Vagina (tissue), 2 donors: ENCODE measurements around the gene HSPBAP1.

Source experiments
- CTCF ChIP-seq, 3 experiments: fragments of 450-650 bp in 2 of 3; fragments of 200-600 bp in 1 of 3; sonication (generic) in 1 of 3; IDR thresholded peaks; one replicate each; pipeline ENCODE4 v1.5.1; 2017 to 2019; ENCODE audit warnings: antibody characterized with exemption in 3 of 3, mild to moderate bottlenecking in 2 of 3, moderate library complexity in 2 of 3
- POLR2A ChIP-seq, 2 donors: fragments of 450-650 bp; IDR thresholded peaks; one replicate each; pipeline ENCODE4 v1.6.1; 2017; ENCODE audit warnings: antibody characterized with exemption in 2 of 2, mild to moderate bottlenecking in 2 of 2, moderate library complexity in 2 of 2
- POLR2AphosphoS5 ChIP-seq, 2 donors: sonication (generic); formaldehyde crosslinking; IDR thresholded peaks; one replicate each; pipeline ENCODE4 v1.9.0; 2017; ENCODE audit warnings: antibody characterized with exemption in 2 of 2, mild to moderate bottlenecking in 2 of 2, low read depth in 1 of 2; ENCODE audit not compliant: insufficient read depth in 1 of 2

- TF ChIP-seq CTCF (IDR thresholded peaks at IDR 0.05) = no peak
- no peak for TF ChIP-seq POLR2A (IDR thresholded peaks at IDR 0.05)
- no peak for TF ChIP-seq POLR2AphosphoS5 (IDR thresholded peaks at IDR 0.05; ENCODE audit: insufficient read depth in 1 of 2, low read depth in 1 of 2)
These were observed 77.0 kb downstream of the HSPBAP1 start for GRCh38 chr3:122716667-122717066.
